Stimulated activated CD4-positive, alpha-beta T cell treated with anti-CD3 and anti-CD28 coated beads, Interleukin-2, amount 100 ng/mL, for 4 hours (primary cell): ENCODE results near the gene LRRFIP1.
"Not testable (repeated sequence)": the region's sequence is repeated elsewhere in the genome, so short reads cannot be mapped to it uniquely, and the experiment has no call there.

Source experiments
- DNase-seq: peaks from one replicate; pipeline ENCODE4 v3.0.0-alpha.2; 2020; ENCODE audit warnings: low read depth

LRRFIP1 gene, protein sequence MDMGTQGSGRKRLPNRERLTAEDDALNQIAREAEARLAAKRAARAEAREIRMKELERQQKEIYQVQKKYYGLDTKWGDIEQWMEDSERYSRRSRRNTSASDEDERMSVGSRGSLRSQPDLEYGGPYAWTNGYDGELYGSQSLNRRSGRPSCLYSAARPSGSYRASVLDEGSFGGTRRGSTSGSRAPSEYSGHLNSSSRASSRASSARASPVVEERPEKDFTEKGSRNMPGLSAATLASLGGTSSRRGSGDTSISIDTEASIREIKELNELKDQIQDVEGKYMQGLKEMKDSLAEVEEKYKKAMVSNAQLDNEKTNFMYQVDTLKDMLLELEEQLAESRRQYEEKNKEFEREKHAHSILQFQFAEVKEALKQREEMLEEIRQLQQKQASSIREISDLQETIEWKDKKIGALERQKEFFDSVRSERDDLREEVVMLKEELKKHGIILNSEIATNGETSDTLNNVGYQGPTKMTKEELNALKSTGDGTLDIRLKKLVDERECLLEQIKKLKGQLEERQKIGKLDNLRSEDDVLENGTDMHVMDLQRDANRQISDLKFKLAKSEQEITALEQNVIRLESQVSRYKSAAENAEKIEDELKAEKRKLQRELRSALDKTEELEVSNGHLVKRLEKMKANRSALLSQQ

DNA sequence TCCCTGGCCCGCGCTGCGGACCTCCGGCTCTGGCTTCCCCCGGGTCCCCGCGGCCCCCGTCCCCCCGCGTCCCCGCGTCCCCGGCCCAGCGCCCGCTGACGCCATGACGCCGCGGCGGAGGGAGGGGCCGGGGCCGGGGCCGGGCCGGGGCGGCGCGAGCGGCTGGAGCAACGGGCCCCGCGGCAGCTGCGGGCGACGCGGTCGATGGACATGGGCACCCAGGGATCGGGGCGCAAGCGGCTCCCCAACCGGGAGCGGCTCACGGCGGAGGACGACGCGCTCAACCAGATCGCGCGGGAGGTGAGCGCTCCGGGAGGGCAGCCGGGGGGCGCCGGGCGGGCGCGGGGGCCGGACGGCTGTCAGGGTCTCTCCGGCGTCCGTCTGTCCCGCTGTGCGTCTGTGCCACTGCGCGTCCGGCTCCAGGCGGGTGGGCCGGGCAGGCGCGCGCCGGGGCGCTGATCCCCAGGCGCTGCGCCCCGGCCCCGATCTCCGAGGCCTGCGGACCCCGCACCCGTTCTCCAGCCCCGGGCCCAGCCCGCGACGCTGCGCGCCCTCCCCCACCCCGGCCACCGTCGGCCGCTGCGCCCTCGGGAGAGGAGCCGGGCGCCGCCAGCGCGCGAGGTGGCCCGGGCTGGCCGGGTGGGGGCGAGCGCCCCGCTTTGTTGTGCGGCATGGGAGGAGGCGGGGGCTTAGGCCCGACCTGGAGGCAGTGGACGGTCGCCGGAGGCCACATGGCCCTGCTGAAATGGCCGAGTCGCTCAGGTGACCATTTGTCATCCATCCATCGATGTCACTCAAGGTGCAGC, at the start of gene LRRFIP1:
TSS of gene LRRFIP1 (plus strand) at position 147 of the 806 bp plus-strand sequence. CDS start at position 205, 58 bp downstream.
- no peak for DNase-seq

DNA sequence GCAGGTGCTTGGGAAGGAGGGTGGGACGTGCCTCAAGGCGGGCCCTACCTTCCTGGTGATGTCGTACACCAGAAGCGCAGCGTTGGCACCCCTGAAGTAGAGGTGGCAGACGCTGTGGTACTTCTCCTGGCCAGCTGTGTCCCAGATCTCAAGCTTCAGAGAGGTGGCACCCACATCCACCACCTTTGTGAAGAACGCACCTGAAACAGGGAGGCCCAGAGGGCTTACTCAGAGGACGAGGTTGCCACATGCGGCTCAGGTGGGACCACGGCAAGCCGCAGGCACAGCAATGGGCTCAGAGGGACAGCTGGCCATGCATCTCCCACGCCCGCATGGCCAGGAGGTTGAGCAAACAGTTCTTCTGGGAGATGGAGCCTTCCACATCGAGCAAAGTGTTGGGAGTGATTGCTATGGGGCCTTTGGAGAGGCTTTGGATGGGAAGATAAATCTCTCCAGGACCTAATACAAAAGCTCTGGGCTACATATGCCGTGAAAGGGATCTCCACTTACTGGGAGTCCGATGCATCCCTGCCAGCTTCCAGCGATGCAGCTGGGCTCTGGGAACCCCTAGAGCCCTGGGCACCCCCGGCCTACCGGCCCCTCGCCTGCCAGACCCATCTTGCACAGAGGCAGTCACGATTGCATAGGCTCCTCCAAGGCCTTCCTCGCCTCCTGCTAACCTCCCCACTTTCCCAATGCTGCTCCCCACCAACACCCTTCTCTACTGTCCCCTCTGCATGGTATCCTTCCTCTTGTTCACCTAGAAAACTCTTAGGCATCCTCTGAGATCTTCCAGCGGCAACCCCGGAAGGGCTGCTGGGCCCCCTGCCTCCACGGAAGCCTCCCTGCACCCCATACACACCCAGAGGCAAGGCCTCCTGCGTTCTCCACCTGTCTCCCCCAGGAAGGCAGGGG, 49.2 kb upstream of the LRRFIP1 start:
- DNase-seq, result no peak

DNA sequence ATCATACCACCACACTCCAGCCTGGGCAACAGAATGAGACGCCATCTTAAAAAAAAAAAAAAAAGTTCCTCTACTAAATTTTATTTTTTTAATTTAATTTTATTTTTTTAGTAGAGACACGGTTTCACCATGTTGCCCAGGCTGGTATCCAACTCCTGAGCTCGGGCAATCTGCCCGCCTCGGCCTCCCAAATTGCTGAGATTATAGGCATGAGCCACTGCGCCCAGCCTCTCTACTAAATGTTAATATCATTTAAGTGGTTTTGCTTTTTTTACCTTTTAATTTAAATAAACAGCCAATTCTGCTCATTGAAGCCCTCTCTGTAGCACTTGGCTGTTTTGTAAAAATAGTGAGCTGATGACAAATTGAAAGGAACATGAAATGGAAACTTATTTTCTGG, 46.1 kb upstream of the LRRFIP1 start:
- DNase-seq, result no peak

DNA sequence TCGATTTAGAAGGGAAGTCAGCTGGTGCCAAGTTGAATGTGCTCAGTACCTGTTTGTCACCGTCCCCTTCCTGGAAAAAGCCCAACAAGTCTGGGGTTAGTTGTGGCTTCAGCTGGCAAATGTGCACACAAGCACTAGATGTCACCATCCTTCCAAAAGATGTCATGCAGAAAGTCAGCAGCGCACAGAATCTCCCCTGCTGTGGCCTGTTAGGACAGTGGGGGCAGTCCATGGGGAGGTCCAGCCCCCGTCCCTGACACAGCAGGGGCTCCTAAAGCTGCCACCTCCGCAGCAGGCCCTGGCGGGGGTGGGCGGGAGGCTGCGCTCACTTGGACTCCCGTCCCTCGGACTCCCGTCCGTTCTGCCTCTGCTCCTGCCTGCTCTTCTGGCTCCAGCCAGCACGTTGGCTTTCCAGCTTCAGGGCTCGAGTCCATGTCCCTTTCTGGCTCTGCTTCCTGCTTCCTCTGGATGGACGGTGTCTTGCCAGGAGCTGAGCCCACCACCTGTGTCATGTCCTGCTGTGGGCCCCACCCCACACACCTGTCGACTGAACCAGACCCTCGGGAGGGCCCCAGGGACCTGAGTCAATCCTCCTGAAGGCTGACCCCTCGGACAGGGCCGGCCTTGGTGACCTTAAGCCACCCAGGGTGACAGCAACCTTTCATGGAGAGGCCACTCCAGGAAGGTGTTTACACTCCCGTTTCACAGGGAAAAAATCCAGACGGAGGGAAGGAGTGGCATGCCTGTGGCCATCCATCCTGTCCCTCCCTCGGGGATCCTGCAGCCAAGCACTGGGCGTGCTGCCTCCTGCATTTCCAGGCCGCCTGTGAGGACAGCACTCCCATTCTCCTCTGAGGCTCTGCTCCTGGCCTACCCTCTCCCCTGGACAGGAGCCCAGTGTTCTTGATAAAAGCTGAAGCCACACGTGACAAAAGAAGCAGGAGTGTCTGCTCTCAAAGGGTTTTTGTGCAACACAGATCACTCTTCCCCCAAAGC, 45.3 kb upstream of the LRRFIP1 start:
- peak; percentile 39 for DNase-seq

DNA sequence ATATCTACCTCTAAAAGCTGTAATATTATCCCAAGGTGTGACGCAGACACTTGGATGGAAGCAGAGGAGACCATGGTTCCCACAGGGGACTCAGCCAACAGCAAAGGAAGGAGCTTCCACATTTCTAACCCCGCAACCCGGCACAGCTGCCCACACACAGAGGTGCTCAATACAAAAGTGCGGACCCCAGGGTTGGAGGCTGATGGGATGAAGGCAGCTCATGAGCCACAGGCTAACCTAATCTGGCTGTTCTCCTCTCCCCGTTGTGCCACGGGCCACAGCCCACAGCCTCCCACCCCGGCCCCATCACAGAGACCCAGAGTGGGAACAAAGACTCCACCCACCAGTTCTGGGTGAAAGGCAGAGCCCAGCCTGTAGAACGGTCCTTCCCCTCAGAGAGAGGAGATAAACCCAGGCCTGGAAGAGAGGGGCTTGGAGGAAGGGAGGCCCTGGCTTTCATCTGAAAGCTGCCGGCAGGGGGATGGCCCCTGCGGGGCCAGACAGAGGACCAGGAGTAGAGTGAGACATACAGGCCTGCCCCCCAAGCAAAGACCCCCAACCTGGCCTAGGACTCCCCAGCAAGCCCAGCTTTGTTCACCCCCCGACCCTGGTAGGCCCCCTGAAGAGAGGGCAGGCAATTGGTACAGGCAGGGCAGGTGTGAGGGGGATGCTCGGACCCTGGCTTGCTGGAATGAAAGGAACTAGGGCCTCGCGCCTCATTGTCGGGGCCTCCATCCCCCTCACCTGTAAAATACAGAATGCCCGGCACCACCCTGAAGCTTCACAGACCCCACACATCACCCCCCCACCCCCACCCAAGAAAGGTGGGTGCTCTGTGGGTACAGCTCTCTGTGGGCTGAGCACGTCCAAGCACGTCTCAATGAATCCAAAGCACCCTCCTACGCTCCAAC, 43.7 kb upstream of the LRRFIP1 start:
- DNase-seq, result no peak

DNA sequence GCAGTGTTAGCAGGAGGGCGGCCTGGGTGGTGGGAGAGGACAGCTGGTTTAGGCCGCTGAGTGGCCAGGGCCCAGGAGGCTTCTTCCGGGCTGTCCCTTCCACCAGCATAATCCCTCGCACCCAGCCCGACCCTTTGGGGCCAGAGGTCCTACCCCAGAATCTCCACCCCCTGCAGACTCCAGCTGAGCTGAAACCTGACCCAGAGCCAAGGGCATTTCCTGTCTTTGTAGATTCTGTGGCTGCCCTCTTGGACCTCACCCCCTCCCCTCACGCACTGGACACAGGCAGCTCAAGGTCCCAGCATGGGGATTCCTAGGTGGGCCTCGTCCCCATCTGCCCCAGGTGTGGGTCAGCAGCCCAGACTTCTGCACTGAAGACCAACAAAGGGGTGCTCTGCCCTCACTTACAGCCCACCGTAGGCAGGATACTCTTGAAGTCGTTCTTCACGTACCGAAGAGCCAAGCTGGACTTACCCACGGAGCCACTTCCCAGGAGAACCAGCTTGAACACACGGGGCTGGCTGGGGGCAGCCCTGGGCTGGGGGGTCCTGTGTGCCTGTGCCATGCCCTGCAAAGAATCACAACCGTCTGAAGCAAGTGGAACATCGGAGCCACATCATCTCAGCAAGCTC, 41.7 kb upstream of the LRRFIP1 start:
- no peak for DNase-seq

DNA sequence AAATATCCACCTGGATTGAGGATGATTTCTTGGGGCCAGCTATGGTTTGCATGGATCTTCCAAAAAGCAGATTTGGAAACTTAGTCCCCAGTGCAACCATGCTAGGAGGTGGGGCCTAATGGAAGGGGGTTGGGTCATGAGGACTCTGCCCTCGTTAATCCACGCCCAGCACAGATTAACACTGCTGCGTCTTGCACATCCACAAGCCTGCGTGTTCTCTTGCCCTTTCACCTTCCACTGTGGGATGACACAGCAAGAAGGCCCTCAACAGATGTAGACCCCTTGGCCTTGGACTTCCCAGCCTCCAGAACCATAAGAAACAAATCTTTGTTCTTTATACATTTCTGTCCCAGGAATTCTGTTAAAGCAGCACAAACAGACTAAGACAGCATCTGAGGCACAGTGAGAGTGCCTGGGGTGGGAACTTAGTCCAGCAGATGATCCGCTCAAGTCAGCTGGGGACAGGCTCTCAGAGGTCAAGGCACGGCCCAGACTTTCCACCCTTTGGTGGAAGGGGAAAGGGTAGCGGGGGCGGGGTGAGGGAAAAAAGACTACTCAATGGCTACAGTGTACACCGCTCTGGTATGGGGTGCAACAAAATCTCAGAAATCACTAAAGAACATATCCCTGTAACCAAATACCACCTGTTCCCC, 39.2 kb upstream of the LRRFIP1 start:
- no peak for DNase-seq

DNA sequence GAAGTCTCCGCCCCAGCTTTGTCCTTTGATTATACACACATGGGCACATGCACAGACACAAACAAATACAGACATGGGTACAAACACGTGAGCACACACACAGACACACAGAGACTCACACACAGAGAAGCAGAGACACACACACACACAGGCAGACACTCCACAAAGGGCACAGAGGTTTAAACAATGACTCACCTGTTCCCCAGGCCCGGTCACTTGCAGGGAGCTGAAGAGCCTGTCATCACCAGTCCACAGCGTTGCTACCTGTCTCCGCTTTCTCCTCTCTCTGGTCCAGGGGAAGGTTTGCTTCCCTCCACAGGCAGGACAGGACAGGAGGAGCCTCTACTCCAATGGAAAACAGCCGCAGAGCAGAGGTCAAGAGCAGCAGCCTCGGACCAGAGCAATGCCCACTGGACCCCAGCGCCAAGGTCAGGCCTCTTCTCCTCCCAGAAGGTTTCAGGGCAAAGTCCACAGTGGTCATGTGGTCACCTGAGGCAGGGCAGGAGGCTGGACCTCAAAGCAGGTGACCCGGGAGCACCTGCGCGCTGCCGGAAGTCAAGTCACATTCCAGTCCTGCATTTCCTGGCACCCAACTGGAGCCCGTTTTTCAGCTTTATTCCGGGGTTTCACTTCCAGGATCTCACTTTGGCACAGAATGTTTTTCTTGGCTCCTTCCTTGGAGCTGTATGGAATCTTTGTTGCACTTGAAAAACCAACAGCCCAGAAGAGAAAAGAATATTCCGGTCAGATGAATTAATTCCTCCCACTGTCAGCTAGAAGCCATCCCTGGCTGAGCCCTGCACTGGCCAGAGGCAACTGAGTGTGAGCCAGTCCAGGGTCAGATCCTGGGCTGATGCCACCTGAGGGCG, 36.9 kb upstream of the LRRFIP1 start, which contains the start of gene RAB17:
TSS of gene RAB17 (minus strand) at position 463 of the 869 bp plus-strand sequence. CDS start 4,580 bp downstream, outside the sequence.
- no peak for DNase-seq

DNA sequence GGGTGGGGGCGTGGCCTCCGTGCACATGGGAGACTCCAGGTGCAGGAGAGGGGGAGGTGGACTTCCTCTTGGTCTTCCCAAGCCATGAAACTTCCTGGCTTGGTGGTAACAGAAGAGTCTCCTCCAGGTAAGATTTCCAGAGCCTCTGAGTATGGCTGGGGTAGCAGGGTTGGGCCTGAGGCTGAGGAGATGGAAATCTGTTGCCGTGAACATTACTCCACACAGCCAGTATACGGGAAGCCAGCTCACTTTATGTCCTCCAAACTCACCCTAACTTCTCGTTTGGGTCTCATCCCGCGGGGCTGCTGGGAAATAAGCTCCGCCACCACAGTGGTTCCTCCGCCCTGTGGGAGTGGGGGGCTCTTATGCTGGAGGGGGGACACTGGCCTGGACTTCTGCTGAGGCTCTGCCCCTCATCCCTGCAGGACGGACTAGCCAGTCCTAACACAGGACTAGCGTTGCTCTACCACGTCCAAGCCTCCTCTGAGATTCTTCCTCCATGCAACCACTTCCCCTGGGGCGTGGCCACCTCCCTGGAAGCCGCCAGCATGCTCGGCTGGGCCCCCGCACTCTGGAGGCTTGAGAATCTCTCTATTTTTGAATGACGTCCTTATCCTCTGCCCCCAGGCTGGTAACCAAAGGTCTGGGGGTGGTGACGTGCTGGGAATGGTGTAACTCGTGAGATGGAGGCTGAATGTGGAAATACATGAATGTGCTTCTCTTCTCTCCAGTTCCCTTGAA, 36.1 kb upstream of the LRRFIP1 start:
- DNase-seq, result no peak

DNA sequence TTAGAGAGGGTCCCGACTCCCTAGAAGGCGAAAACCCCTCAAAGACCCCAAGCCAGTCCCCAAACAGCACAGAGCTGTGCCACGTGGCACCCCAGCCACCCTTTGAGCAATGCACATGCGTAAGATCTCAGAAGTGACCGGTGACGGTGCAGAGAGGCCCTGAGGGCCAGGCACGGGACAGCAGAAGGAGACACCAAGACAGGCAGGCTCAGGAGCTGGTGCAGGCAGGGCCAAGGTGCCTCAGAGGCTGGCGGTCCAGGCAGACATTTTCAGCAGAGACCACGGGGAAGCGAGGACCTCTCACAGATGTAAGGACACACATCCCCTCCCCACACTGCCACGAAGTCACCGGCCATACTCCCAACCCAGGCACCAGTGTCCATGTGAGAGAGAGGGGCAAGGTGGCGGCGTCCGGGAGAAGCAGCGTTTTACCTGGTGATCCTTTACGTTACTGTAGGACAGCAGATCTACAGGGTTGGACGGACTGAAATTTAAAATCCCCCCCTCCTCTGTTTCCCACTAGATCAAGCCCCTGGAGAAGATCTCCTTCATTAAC, 34.9 kb upstream of the LRRFIP1 start:
- DNase-seq, result no peak

DNA sequence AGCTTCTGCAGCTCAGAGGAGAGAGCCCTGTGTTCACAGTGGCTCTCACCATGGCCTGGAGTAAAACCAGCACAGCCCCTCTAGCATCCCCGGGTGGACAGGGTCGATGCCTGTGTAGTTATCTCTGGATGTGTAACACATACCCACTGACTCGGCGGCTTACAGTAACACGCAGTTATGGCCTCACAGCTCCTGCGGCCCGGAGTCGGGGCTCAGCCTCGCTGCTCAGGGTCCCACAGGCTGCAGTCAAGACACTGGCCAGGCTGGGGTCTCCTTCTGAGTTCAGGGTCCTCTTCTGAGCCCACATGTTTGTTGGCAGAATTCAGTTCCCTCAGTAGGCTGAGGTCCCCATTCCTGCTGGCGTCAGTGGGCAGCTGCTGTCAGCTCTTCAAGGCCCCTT, 34.4 kb upstream of the LRRFIP1 start:
- DNase-seq, result no peak

DNA sequence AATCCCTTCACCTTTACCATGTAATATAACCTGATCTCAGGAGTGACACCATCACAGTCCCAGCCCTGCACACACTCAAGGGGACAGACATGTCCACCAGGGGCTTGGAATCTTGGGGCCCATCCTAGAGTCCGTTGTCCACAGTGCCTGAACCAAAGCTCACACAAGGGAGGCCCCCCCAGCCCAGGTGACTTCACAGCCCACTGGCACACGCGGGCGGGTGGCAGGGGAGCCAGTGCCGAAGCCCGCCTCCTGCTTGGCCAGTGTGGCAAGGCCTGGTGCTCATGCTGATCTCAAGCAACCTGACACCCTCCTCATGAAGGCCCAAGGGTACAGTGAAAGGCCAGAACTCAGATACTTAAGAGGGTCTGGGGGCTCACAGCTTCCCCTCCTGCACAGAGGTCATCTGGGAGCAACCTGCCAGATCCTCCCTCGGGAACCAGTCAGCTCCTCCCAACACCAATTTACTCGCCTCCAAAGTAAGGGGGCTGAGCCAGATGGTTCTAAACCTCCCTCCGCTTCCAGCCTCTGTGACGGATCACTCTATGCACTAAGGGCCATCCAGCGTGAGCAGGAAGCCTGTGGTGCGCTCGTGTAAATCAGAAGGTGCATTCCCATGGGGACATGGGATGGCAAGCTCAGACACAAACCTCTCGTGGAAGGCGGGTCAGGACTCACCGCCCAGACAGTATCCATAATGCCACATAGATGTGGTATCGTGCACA, 33.6 kb upstream of the LRRFIP1 start:
- no peak for DNase-seq

DNA sequence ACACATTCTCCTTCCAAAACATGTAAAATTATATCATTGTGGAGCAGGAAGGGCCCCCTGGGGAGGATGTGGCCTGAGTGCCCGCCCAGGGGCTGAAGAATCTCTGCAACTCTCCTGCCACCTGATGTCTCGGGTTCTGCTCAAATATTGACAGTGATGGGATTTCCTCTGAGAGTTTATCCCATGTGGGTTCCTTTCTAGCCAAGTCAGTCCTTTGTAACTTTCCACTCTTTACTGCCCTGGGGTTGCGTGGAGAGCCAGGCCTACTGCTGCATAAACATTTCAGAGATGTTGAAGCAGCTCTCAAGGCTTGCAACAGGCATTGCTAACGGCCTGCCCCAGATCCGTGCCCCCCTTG, 32.9 kb upstream of the LRRFIP1 start:
- no peak for DNase-seq

DNA sequence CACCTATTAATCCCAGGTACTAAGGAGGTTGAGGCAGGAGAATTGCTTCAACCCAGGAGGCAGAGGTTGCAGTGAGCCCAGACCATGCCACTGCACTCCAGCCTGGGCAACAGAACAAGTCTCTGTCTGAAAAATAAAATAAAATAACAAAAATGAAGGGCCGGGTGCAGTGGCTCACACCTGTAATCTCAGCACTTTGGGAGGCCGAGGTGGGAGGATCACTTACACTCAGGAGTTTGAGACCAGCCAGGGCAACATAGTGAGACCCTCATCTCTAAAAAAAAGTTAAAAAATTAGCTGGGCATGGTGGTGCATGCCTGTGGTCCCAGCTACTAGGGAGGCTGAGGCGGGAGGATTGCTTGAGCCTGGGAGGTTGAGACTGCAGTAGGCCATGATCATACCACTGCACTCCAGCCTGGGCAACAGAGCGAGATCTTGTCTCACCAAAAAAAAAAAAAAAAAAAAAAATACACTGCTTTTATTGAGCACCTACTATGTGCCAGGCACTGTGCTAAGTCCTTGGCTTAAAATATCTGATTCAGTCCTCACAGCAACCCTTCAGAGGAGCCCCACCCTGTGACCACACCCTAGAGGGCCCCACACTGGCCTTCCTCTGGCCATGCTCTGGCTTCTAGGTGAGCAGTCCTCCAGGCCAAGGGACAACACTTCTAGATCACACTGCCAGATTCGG, 31.4 kb upstream of the LRRFIP1 start:
- DNase-seq, result not testable (repeated sequence)
